Measurements from ENCODE around the gene ST8SIA2. TPM values are rescaled to one million over a fixed set of nuclear protein-coding genes. Genes with fewer than 3 reads are reported as not detected.

The ST8SIA2 gene
- total and polyA plus RNA-seq, 8 donors, result 1.1 TPM; not detected in 7

DNA sequence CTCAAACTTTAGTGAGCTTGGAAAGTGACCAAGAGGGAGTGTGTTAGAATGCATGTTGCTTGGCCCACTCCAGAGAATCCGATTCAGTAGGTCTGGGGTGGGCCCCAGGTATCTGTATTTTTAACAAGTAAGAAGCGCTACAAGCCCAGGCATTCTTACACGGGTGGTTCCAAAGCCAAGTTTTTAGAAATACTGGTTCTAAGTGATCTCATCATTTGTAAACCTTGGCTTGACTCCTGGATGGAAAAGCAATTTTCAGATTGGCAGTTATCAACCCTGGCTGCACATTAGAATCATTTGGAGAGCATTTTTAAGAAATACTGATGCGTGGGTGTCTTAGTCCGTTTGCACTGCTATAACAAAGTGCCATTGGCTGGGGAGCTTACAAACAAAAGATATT, 27.3 kb upstream of the ST8SIA2 start:
- Histone ChIP-seq H3K4me3 (no peak overlapping the region), H3K4me1 (peaks cover 0 to 10% (median 0%) of the 10 kb centered on the region in 4 donors), H3K9me3 (peaks cover 0 to 8% (median 3%) of the 10 kb centered on the region in 4 donors), H3K27ac (no peak overlapping the region), H3K27me3 (peaks cover 0 to 5% (median 0%) of the 10 kb centered on the region in 3 donors), H3K36me3 (no peaks in the 10 kb centered on the region)
- no peak for DNase-seq
- 75 to 87% (median 83%) methylated on average over 5 of the region's 5 CpGs for WGBS, 5 donors
- intact Hi-C loops (cut with DNase I; ENCODE audit: low total_unique reads), result no loop called here
- TF ChIP-seq POLR2A (IDR thresholded peaks at IDR 0.05) (no peak), POLR2AphosphoS5 (IDR thresholded peaks at IDR 0.05) (no peak), EP300 (IDR thresholded peaks at IDR 0.05) (no peak)
- TF ChIP-seq, protein P1, sequence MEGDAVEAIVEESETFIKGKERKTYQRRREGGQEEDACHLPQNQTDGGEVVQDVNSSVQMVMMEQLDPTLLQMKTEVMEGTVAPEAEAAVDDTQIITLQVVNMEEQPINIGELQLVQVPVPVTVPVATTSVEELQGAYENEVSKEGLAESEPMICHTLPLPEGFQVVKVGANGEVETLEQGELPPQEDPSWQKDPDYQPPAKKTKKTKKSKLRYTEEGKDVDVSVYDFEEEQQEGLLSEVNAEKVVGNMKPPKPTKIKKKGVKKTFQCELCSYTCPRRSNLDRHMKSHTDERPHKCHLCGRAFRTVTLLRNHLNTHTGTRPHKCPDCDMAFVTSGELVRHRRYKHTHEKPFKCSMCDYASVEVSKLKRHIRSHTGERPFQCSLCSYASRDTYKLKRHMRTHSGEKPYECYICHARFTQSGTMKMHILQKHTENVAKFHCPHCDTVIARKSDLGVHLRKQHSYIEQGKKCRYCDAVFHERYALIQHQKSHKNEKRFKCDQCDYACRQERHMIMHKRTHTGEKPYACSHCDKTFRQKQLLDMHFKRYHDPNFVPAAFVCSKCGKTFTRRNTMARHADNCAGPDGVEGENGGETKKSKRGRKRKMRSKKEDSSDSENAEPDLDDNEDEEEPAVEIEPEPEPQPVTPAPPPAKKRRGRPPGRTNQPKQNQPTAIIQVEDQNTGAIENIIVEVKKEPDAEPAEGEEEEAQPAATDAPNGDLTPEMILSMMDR (IDR thresholded peaks at IDR 0.05), result no peak

DNA sequence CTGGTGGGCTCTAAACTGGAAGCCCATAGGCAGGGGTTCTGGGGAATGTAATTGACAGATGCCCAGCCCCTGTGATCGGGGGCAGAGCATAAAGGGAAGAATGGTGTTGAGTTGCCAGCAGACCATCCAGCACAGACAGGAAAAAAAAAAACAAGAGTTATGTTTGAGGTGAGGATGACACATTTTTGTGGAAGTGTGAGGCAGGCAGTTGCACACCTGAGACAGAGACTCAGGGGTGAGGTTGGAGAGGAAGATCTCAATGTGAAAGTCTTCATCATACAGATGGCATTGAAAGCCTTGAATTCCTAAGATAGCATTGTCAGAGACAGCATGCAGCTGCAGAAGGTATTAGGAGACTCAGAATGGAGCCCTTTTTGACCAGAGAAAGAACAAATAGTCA, 18.6 kb upstream of the ST8SIA2 start:
- no peak for TF ChIP-seq EP300 (IDR thresholded peaks at IDR 0.05)
- no peak for TF ChIP-seq POLR2A (IDR thresholded peaks at IDR 0.05)
- TF ChIP-seq, protein P1 (IDR thresholded peaks at IDR 0.05), result no peak
- no peak for TF ChIP-seq POLR2AphosphoS5 (IDR thresholded peaks at IDR 0.05)
- intact Hi-C loops (cut with DNase I; ENCODE audit: low total_unique reads), result no loop called here
- Histone ChIP-seq H3K4me3 (no peak overlapping the region), H3K27me3 (peaks cover 0 to 13% (median 0%) of the 10 kb centered on the region in 3 donors), H3K27ac (no peak overlapping the region), H3K4me1 (no peaks in the 10 kb centered on the region), H3K9me3 (peaks cover 0 to 6% (median 0%) of the 10 kb centered on the region in 4 donors), H3K36me3 (no peaks in the 10 kb centered on the region)
- 71 to 88% (median 78%) methylated on average over 1 of the region's 1 CpG for WGBS, 5 donors
- DNase-seq, result no peak

DNA sequence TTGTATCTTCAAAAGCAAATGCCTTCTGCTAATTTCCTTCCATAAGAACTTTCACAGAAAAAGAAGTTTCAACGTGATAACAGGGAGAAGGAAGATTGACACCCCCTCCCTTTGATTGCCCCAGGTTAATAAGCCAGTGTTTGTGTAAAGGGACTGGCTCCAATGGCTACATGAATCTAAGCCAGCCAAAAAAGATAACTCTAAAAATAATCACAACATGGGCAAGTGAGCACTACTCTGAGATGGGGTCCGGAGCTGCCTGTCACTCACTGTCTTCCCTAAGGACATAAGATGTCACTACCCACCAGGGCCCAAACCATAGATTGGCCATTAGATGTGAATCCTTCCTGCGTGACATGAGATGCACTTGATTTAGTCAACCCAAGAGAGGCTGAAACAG, 17.6 kb upstream of the ST8SIA2 start:
- TF ChIP-seq EP300 (IDR thresholded peaks at IDR 0.05) (no peak), POLR2A (IDR thresholded peaks at IDR 0.05) (no peak), POLR2AphosphoS5 (IDR thresholded peaks at IDR 0.05) (no peak)
- TF ChIP-seq, protein P1 (IDR thresholded peaks at IDR 0.05), result no peak
- WGBS, 5 donors, result 67 to 79% (median 73%) methylated on average over 3 of the region's 3 CpGs
- intact Hi-C loops (cut with DNase I; ENCODE audit: low total_unique reads), result no loop called here

DNA sequence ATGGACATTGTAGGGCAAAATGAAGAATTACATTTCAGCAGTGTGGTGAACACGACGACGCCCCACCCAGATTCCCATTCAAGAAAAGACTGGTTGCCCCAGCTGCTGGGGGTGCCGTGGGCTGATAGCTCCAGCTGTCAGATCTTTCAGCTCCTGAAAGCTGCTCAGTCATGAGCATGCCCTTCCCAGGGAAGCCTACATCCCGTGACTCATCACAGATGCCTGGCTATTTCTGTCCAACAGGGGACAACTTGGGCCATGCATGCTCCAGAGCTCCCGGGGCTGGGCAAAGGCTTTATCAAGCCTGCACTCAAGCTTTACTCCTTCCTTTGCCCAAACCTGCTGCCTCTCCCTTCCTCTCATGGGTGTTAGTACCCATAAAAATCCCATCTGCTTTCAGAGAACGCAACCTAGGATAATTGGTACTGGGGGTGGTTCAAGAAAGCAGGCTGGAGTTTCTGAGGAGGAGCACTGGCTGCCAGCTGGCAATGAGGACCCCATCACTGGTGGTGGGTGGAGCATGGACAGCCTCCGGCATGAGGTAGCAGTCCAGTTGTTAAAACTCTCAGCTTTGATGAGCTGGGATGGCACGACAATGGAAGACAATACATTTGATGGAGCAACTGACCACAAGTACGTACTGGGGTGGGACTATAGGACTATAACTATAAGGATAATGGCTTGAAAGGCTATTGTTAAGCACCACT, 16.4 kb upstream of the ST8SIA2 start:
- Histone ChIP-seq H3K4me1 (no peaks in the 10 kb centered on the region), H3K36me3 (no peaks in the 10 kb centered on the region), H3K9me3 (peaks cover 0 to 6% (median 0%) of the 10 kb centered on the region in 4 donors), H3K27ac (no peak overlapping the region), H3K27me3 (peaks cover 0 to 13% (median 0%) of the 10 kb centered on the region in 3 donors), H3K4me3 (no peak overlapping the region)
- TF ChIP-seq, protein P1 (IDR thresholded peaks at IDR 0.05), result no peak
- TF ChIP-seq POLR2AphosphoS5 (IDR thresholded peaks at IDR 0.05), result no peak
- TF ChIP-seq EP300 (IDR thresholded peaks at IDR 0.05), result no peak
- WGBS, 5 donors, result 79 to 89% (median 87%) methylated on average over 10 of the region's 10 CpGs
- no peak for DNase-seq
- intact Hi-C loops (cut with DNase I; ENCODE audit: low total_unique reads), result no loop called here

More for the DNA sequence above, 17.6 kb upstream of the ST8SIA2 start:
- peaks cover 0 to 13% (median 0%) of the 10 kb centered on the region in 3 donors for H3K27me3 ChIP-seq
- DNase-seq, result no peak
- peaks cover 0 to 6% (median 0%) of the 10 kb centered on the region in 4 donors for H3K9me3 ChIP-seq
- no peak overlapping the region for H3K4me3 ChIP-seq
- no peak overlapping the region for H3K27ac ChIP-seq
- no peaks in the 10 kb centered on the region for H3K36me3 ChIP-seq
- H3K4me1 ChIP-seq, result no peaks in the 10 kb centered on the region
